ELF-1 (cell line): ENCODE measurements around the gene MPV17.
"Not testable (repeated sequence)": the region's sequence is repeated elsewhere in the genome, so short reads cannot be mapped to it uniquely, and the experiment has no call there.

ENCODE experiments used
- DNase-seq: peaks from one replicate; pipeline ENCODE4 v3.0.0-alpha.2; 2016; ENCODE audit warnings: low read depth, low spot score

MPV17 gene

GRCh38 chr2:27322766-27323595 is at the start of gene MPV17:
MPV17 (minus strand) TSS chr2:27323097; CDS start chr2:27322517, 580 bp downstream.
- DNase-seq = peak; percentile 95

GRCh38 chr2:27370816-27371620 is 48.1 kb upstream of the MPV17 start:
- peak; percentile 59 for DNase-seq

- DNase-seq = peak; percentile 99
These were observed 47.3 kb upstream of the MPV17 start, which contains the start of the genes EIF2B4 and SNX17 for GRCh38 chr2:27370026-27370815. EIF2B4 (minus strand) TSS chr2:27370338; CDS start chr2:27370314, 24 bp downstream. SNX17 (plus strand) TSS chr2:27370616; CDS start chr2:27370744, 128 bp downstream.

- DNase-seq = no peak
These were observed 46.7 kb upstream of the MPV17 start for GRCh38 chr2:27369471-27370025.

GRCh38 chr2:27363933-27364332 is 41.0 kb upstream of the MPV17 start:
- no peak for DNase-seq

- no peak for DNase-seq
These were observed 40.0 kb upstream of the MPV17 start for GRCh38 chr2:27362678-27363420.

GRCh38 chr2:27356382-27357181 is 33.7 kb upstream of the MPV17 start, which contains the start of gene GTF3C2:
GTF3C2 (minus strand) TSS chr2:27356764; CDS start chr2:27343554, 13,210 bp downstream.
- DNase-seq = peak; percentile 99

- DNase-seq = peak; percentile 79
These were observed 33.1 kb upstream of the MPV17 start for GRCh38 chr2:27356056-27356381.

GRCh38 chr2:27354597-27354927 is 31.7 kb upstream of the MPV17 start:
- no peak for DNase-seq

- no peak for DNase-seq
These were observed 31.1 kb upstream of the MPV17 start for GRCh38 chr2:27353762-27354596.

GRCh38 chr2:27353386-27353761 is 30.5 kb upstream of the MPV17 start:
- DNase-seq = not testable (repeated sequence)

GRCh38 chr2:27351802-27352598 is 29.1 kb upstream of the MPV17 start:
- no peak for DNase-seq

GRCh38 chr2:27350106-27350693 is 27.3 kb upstream of the MPV17 start:
- DNase-seq = no peak

GRCh38 chr2:27347641-27348040 is 24.7 kb upstream of the MPV17 start:
- DNase-seq = no peak

- DNase-seq = no peak
These were observed 13.3 kb upstream of the MPV17 start for GRCh38 chr2:27336173-27336572.

- no peak for DNase-seq
These were observed 12.4 kb upstream of the MPV17 start for GRCh38 chr2:27335311-27335710.

- DNase-seq = no peak
These were observed 1.8 kb upstream of the MPV17 start for GRCh38 chr2:27324720-27325119.
